Smooth muscle cell of trachea (primary cell): ENCODE results near the gene ZNF735. TPM values are rescaled to one million over a fixed set of nuclear protein-coding genes. Genes with fewer than 3 reads are reported as not detected.

Source experiments
- total RNA-seq: library from RNA; depleted of rRNA; stranded (reverse); fragments of >200 nt; gene quantifications from 2 replicates; pipeline ENCODE4 v1.2.1, GENCODE V29; 2014

Gene ZNF735
- not detected in 2 replicates for total RNA-seq

GRCh38 chr7:64206903-64207302 lies at the start of gene ZNF735:
Gene ZNF735, plus strand, starts transcription at chr7:64207203. Its CDS starts 0 bp downstream, at chr7:64207203.

DNA sequence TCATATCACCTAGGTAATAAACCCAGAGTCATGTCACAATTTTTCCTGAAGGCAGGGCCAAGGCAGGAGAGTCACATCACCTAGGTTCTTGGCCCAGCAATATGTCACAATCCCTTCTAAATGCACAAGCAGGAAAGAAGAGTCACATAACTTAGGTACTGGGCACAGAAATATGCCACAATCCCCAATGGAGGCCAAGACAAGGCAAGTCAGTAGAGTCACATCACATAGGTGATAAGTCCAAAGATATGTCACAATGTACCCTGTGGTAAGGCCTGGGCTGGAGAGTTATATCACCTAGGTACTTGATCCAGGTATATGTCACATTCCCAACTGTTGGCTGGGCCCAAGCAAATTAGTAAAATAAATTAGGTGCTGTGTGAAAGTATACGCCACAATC lies 21.2 kb downstream of the ZNF735 start, which contains the start of gene ZNF679:
Gene ZNF679, plus strand, starts transcription at position 301 of the 400 bp plus-strand sequence. CDS start 20,644 bp downstream, outside the sequence.

Other genes starting within 250 kb of the ZNF735 start
- not detected in 2 replicates for gene ZNF722, start 208.4 kb upstream of the ZNF735 start, total RNA-seq
- gene ZNF727, start 161.8 kb upstream of the ZNF735 start, total RNA-seq = 0.17 and 0.29 TPM in 2 replicates
- not detected in 2 replicates for gene ZNF679, start 21.3 kb downstream of the ZNF735 start, total RNA-seq
- gene ZNF736, start 106.8 kb downstream of the ZNF735 start, total RNA-seq = 9.4 and 12.4 TPM in 2 replicates